ENCODE measurements around the gene PPP1R14B.

DNA sequence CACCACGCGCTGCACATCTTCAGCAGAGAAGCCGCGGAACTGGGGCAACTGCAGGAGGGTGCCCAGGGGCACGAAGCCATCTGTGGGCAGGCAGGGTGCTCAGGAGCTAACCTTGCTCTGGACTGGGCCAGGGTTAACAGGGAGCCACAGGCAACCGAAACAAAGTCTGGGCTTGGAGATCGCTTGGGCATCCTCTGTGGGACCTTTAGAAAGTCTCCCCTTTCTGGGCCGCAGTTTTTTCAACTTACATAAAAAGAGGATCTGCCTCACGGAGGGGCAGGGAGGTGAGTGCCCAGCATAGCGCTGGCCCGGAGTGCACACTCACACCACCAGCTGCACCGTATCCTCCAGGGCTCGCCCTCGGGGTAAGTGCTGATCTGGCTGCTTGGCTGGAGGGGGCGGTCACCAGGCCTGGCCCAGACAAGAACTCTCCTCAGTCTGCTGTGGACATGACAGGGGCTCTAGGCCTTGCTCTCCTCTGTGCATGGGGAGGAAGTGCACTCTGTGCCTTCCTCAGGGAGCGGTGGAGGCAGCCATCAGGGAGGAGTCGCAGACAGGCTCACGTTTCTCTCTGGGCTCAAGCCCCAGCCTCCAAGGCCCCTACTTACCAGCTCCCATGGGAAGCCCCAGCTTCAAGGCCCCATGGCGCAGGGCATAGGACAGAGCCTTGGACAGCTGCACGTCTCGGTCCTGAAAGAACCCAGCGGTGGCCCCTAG, 21.7 kb downstream of the PPP1R14B start:
- TF ChIP-seq, protein P1, sequence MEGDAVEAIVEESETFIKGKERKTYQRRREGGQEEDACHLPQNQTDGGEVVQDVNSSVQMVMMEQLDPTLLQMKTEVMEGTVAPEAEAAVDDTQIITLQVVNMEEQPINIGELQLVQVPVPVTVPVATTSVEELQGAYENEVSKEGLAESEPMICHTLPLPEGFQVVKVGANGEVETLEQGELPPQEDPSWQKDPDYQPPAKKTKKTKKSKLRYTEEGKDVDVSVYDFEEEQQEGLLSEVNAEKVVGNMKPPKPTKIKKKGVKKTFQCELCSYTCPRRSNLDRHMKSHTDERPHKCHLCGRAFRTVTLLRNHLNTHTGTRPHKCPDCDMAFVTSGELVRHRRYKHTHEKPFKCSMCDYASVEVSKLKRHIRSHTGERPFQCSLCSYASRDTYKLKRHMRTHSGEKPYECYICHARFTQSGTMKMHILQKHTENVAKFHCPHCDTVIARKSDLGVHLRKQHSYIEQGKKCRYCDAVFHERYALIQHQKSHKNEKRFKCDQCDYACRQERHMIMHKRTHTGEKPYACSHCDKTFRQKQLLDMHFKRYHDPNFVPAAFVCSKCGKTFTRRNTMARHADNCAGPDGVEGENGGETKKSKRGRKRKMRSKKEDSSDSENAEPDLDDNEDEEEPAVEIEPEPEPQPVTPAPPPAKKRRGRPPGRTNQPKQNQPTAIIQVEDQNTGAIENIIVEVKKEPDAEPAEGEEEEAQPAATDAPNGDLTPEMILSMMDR (IDR thresholded peaks at IDR 0.05) = no peak
- no peak for TF ChIP-seq POLR2A (IDR thresholded peaks at IDR 0.05)

Measured in thyroid gland (tissue), 4 donors.